GM18499 (cell line): ENCODE measurements around the gene VWA7.
A peak's percentile ranks its signal among the peaks of the same experiment; 100 is the strongest.

Experiments used
- ATAC-seq: cut with Tn5 transposase; IDR thresholded peaks from one replicate; pipeline ENCODE4 v1.9.1; 2021; ENCODE audit warnings: moderate number of reproducible peaks; ENCODE audit not compliant: insufficient read depth, unreplicated experiment

Gene VWA7

GRCh38 chr6:31760790-31761189 is 16.3 kb downstream of the VWA7 start:
- ATAC-seq, result no peak

- ATAC-seq, result no peak
Measured at GRCh38 chr6:31758281-31758680, 18.8 kb downstream of the VWA7 start.

GRCh38 chr6:31752739-31753319 is 24.3 kb downstream of the VWA7 start:
- no peak for ATAC-seq

GRCh38 chr6:31750411-31751022 is 26.6 kb downstream of the VWA7 start:
- ATAC-seq, result no peak

- no peak for ATAC-seq
Measured at GRCh38 chr6:31749301-31750036, 27.7 kb downstream of the VWA7 start.

- ATAC-seq, result no peak
Measured at GRCh38 chr6:31744422-31744821, 32.7 kb downstream of the VWA7 start.

- ATAC-seq, result no peak
Measured at GRCh38 chr6:31742894-31743293, 34.2 kb downstream of the VWA7 start.

- no peak for ATAC-seq
Measured at GRCh38 chr6:31741815-31742214, 35.3 kb downstream of the VWA7 start.

- ATAC-seq, result no peak
Measured at GRCh38 chr6:31740397-31741223, 36.5 kb downstream of the VWA7 start.

GRCh38 chr6:31739639-31740396 is 37.3 kb downstream of the VWA7 start, which contains the start of gene MSH5:
TSS of gene MSH5 (plus strand) at chr6:31740005. CDS start at chr6:31740467, 462 bp downstream.
- ATAC-seq, result peak; percentile 50

- ATAC-seq, result no peak
Measured at GRCh38 chr6:31737991-31738979, 38.8 kb downstream of the VWA7 start.

GRCh38 chr6:31737315-31737990 is 39.7 kb downstream of the VWA7 start:
- no peak for ATAC-seq

- ATAC-seq, result no peak
Measured at GRCh38 chr6:31736768-31737314, 40.3 kb downstream of the VWA7 start.

GRCh38 chr6:31736021-31736767 is 40.9 kb downstream of the VWA7 start, which contains the start of gene CLIC1:
TSS of gene CLIC1 (minus strand) at chr6:31736530. CDS start at chr6:31736300, 230 bp downstream.
- ATAC-seq, result no peak

GRCh38 chr6:31734821-31735406 is 42.2 kb downstream of the VWA7 start:
- ATAC-seq, result no peak

GRCh38 chr6:31734247-31734820 is 42.8 kb downstream of the VWA7 start:
- no peak for ATAC-seq
